GM10266 (cell line): Measurements from ENCODE around the gene C15orf61.

Experiments
- DNase-seq: peaks from one replicate; pipeline ENCODE4 v3.0.0; 2012; ENCODE audit errors: extremely low spot score
- TF ChIP-seq, protein P1 (sequence below): IDR thresholded peaks from 2 replicates; pipeline ENCODE4 v1.5.1; 2012; ENCODE audit warnings: mild to moderate bottlenecking, low read depth; ENCODE audit not compliant: control insufficient read depth, insufficient read depth; ENCODE audit errors: missing control alignments

C15orf61 gene

DNA sequence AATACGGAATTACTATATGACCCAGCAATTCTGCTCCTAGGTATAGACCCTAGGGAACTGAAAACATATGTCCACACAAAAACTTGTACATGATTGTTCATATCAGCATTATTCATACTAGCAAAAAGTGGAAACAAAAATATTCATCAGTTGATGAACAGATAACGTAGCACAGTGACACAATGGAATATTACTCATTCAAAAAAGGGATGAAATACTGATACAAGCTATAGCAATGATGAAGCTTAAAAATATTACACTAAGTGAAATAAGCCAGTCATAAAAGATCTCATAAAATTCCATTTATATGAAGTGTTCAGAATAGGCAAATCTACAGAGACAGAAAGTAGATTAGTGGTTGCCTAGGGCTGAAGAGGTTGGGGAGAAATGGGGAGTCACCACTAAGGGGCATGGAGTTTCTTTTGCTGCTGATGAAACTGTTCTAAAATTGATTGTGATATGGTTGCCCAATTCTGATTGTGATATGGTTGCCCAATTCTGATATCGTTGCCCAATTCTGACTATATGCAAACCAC is 10.5 kb downstream of the C15orf61 start:
- TF ChIP-seq, protein P1, sequence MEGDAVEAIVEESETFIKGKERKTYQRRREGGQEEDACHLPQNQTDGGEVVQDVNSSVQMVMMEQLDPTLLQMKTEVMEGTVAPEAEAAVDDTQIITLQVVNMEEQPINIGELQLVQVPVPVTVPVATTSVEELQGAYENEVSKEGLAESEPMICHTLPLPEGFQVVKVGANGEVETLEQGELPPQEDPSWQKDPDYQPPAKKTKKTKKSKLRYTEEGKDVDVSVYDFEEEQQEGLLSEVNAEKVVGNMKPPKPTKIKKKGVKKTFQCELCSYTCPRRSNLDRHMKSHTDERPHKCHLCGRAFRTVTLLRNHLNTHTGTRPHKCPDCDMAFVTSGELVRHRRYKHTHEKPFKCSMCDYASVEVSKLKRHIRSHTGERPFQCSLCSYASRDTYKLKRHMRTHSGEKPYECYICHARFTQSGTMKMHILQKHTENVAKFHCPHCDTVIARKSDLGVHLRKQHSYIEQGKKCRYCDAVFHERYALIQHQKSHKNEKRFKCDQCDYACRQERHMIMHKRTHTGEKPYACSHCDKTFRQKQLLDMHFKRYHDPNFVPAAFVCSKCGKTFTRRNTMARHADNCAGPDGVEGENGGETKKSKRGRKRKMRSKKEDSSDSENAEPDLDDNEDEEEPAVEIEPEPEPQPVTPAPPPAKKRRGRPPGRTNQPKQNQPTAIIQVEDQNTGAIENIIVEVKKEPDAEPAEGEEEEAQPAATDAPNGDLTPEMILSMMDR: no peak
- DNase-seq: no peak

DNA sequence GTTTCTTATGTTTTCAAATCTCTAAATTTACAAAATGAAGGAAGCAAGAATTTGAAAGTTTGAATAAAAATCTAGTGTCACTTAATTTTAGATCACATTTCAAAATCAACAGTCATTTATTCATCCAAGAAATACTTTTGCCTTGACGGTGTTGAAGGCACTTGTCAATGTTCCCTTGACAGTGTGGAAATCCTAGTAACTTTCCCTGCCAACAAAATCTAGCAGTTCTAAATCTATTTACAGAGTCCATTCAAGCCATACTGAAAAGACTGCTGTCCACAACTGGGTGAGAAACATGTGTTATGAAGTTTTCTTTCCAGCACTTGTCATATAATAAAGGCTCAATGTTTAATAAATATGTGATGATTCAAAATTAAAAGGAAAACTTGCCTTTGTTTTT is 12.9 kb downstream of the C15orf61 start:
- no peak for DNase-seq
- TF ChIP-seq, protein P1: no peak

DNA sequence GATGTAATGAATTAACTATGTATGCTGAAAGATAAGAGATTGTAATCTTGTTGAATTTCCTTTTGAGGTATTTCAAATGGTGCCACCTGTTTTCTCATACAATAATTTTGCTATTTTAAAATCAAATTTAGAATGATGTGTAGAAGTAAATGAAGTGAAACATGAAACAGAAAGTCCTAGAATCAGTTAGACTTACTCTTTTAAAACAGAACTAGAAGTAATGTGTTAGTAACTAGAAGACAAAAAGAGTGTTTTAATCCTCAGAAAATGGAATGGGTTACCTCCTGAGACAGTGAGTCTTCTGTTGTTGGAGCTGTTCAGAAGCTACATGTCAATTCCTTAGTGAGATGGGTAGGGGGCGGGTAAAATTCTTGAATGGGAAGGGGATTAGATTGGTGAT is 13.4 kb downstream of the C15orf61 start:
- DNase-seq: no peak
- TF ChIP-seq, protein P1: no peak

DNA sequence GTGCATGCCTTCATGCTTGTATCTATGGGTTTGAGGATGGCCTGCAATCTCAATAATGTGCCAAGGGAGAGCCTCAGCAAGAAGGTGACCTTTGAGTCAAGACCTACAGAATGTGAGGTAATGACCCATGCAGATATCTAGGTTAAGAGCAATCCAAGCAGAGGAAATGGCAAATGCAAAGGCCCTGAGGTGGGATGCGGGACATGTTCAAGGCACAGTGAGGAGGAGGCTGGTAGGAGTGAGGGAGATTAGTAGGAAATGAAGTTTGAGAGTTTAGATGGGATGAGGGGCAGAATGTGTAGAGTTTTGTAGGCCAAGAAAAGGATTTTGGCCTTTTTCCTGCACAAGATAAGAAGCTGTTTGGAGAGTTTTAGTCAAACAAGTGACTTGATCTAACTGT is 16.8 kb downstream of the C15orf61 start:
- TF ChIP-seq, protein P1: no peak
- DNase-seq: no peak

DNA sequence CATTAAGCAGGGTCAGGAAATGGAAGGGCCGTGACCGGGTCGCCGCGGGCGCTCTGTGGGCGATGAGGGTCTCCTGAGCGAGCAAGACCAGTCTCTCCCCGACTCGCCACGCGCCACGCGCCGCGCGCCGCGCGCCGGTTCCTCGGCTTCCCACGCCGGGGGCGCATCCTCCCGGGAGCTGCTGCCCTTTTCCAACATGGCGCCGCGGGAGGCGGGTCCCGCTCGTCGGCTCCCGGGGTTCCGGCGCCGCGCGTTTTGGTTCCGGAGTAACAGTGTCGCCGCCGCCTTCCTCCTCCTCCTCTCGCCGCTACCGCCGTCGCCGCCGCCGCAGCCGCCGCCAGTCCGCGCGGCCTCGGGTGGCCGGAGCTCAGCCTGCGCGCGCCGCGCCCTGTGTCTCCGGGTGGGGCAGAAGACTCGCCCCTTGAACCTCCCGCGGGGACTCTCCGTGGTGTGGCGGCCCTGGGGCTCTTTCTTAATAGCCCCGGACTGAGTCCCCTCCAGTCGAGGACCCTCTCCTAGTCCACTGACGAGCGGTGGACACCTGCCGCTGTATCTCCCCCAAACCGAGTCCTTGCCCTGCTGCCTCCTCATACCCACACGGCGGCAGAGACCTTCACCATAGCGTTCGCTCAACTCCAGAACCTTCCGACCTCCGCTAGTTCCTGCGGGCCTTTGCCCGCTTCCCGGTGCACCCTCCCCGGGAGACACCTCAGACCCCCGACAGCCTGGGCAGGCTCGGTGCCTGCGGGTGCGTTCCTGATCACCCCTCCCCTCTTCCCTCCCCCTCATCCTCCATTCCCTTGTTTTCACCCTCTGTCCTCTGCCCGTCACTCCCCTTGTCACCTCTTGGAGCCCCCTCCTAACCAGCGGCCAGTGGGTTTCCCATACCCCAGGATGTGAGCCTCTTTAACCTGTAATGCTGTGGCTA is 21.8 kb downstream of the C15orf61 start, which contains the start of gene MAP2K5:
Gene MAP2K5 (plus strand): TSS at position 284 of the 928 bp plus-strand sequence. CDS start 633 bp downstream, at position 917.
- DNase-seq: peak; percentile 86
- TF ChIP-seq, protein P1: no peak

DNA sequence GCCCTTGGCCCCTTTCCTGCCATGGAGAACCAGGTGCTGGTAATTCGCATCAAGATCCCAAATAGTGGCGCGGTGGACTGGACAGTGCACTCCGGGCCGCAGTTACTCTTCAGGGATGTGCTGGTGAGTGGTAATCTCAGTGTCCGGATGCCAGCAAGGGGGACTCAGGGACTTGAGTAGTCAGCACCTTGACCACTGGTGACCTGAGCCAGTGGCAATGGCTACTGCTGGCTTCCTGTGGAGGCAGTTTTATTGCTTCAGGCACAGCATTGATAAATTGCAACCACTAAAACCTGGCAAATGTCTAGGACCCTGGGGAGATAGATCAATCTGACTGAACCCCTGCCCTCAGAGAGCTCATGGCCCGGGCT is 22.4 kb downstream of the C15orf61 start:
- TF ChIP-seq, protein P1: no peak

DNA sequence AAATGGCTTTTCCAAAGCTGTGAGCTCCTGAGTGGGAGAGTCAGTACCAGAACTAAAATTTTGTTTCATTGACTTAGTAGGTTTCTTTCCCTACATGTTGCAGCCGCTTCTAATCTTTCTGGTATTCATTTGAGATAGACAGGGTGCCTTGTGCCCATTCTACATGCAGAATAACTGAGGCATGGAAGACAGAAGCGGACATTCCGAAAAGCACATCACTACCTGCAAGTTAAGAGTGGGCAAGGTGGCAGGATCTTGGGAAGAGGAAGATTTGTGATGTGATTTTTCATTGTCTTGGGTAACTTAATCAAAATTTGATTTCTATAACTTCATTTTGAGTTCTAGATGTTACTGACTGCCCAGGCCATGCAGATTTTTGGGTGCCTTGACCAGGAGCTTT is 23.5 kb downstream of the C15orf61 start:
- no peak for DNase-seq
- TF ChIP-seq, protein P1: no peak

More for the DNA sequence above, 22.4 kb downstream of the C15orf61 start:
- DNase-seq: peak; percentile 25
